Measurements from ENCODE around the gene KANSL1. TPM values are rescaled to one million over a fixed set of nuclear protein-coding genes. Genes with fewer than 3 reads are reported as not detected.

Gene KANSL1
- total RNA-seq, 2 donors from 2014 or later = 86.5 to 102 TPM

DNA sequence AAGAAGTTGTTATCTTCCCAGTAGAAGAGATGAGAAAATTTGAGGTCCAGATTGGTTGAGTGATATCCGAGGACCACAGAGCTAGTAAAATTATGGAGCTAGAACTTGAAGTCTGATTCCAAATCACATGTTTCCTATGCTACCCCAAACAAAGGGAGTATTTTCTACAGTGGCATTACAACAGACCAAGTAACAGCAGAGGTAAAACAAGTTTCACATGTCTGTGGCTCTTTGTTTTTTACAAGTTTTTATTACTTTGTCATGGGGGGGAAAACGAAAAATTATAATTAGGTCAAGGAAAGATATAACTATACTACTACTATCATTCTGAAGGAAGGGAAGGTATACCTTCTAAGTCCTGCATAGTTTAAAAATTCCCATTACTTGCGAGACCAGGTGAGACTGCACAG, 49.4 kb downstream of the KANSL1 start:
- DNase-seq (ENCODE audit: low spot score) (no peak), ATAC-seq (ENCODE audit: insufficient number of reproducible peaks, low FRiP score, low read depth) (no peak)
- Histone ChIP-seq H3K27ac (no peak overlapping the region), H3K27me3 (replicated peaks; ENCODE audit: insufficient read depth) (no peaks in the 10 kb centered on the region), H3K4me1 (ENCODE audit: control insufficient read depth in 1 of 2, low read depth in 2 of 2) (peaks cover 54 to 57% of the 10 kb centered on the region in 2 donors), H3K4me3 (no peak overlapping the region), H3K9me3 (no peaks in the 10 kb centered on the region), H3K36me3 (no peaks in the 10 kb centered on the region)
- no peak for TF ChIP-seq CTCF (IDR thresholded peaks at IDR 0.05)

- H3K4me3 ChIP-seq = no peak overlapping the region
- TF ChIP-seq CTCF (IDR thresholded peaks at IDR 0.05) = no peak
- H3K9me3 ChIP-seq = no peaks in the 10 kb centered on the region
- no peak for DNase-seq (ENCODE audit: low spot score)
- H3K4me1 ChIP-seq (ENCODE audit: control insufficient read depth in 1 of 2, low read depth in 2 of 2) = peaks cover 64 to 74% of the 10 kb centered on the region in 2 donors
- H3K27ac ChIP-seq = no peak overlapping the region
- no peaks in the 10 kb centered on the region for H3K36me3 ChIP-seq
- ATAC-seq (ENCODE audit: insufficient number of reproducible peaks, low FRiP score, low read depth) = no peak
- no peaks in the 10 kb centered on the region for H3K27me3 ChIP-seq (replicated peaks; ENCODE audit: insufficient read depth)
Observed at GRCh38 chr17:46141645-46142044, 51.6 kb downstream of the KANSL1 start.

DNA sequence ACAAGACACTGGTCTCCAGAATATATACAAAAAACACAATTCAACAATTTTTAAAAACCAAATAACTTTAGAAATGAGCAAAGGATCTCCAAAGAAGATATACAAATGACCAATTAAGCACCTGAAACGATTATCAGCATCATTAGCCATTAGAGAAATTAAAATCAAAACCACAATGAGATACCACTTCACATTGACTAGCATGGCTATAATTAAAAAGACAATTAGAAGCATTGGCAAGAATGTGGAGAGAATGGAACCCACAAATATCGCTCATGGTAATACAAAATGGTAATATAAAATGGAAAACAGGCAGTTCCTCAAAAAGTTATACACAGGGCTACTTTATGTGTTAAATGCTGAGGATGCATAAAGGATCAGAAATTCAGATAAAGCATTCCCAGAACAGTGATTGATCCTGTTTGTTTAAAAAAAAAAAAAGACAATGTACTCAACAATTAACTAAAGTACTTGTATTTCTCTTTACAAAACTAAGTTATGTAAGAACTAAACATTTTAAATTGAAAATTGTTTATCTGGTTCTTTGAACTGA, 52.5 kb downstream of the KANSL1 start:
- H3K27ac ChIP-seq = no peak overlapping the region
- DNase-seq (ENCODE audit: low spot score) (no peak), ATAC-seq (ENCODE audit: insufficient number of reproducible peaks, low FRiP score, low read depth) (no peak)
- TF ChIP-seq CTCF (IDR thresholded peaks at IDR 0.05) = no peak
- H3K27me3 ChIP-seq (replicated peaks; ENCODE audit: insufficient read depth) = no peaks in the 10 kb centered on the region
- H3K4me1 ChIP-seq (ENCODE audit: control insufficient read depth in 1 of 2, low read depth in 2 of 2) = peaks cover 59 to 84% of the 10 kb centered on the region in 2 donors
- H3K4me3 ChIP-seq = no peak overlapping the region
- H3K36me3 ChIP-seq = no peaks in the 10 kb centered on the region
- H3K9me3 ChIP-seq = no peaks in the 10 kb centered on the region

GRCh38 chr17:46139432-46140210, 53.6 kb downstream of the KANSL1 start:
- no peak overlapping the region for H3K4me3 ChIP-seq
- H3K27me3 ChIP-seq (replicated peaks; ENCODE audit: insufficient read depth) = no peaks in the 10 kb centered on the region
- no peak overlapping the region for H3K27ac ChIP-seq
- DNase-seq (ENCODE audit: low spot score) (no peak), ATAC-seq (ENCODE audit: insufficient number of reproducible peaks, low FRiP score, low read depth) (no peak)
- no peaks in the 10 kb centered on the region for H3K36me3 ChIP-seq
- no peaks in the 10 kb centered on the region for H3K9me3 ChIP-seq
- H3K4me1 ChIP-seq (ENCODE audit: control insufficient read depth in 1 of 2, low read depth in 2 of 2) = peaks cover 54 to 93% of the 10 kb centered on the region in 2 donors
- TF ChIP-seq CTCF (IDR thresholded peaks at IDR 0.05) = no peak

- DNase-seq (ENCODE audit: low spot score) (no peak), ATAC-seq (ENCODE audit: insufficient number of reproducible peaks, low FRiP score, low read depth) (no peak)
- Histone ChIP-seq H3K36me3 (no peaks in the 10 kb centered on the region), H3K4me1 (ENCODE audit: control insufficient read depth in 1 of 2, low read depth in 2 of 2) (peaks cover 48 to 85% of the 10 kb centered on the region in 2 donors), H3K27ac (no peak overlapping the region), H3K27me3 (replicated peaks; ENCODE audit: insufficient read depth) (no peaks in the 10 kb centered on the region), H3K4me3 (no peak overlapping the region), H3K9me3 (no peaks in the 10 kb centered on the region)
- TF ChIP-seq CTCF (IDR thresholded peaks at IDR 0.05) = no peak
Observed at GRCh38 chr17:46138473-46138872, 54.8 kb downstream of the KANSL1 start.

Data from thoracic aorta (tissue), 2 donors.